ENCODE results near the gene LMNTD1. TPM values are rescaled to one million over a fixed set of nuclear protein-coding genes. Genes with fewer than 3 reads are reported as not detected.
"Not testable (repeated sequence)": the region's sequence is repeated elsewhere in the genome, so short reads cannot be mapped to it uniquely, and the experiment has no call there.

Gene LMNTD1
- total RNA-seq, 1 experiment from 2014 or later = not detected

- Mint-ChIP-seq H3K27ac (ENCODE audit: unreplicated experiment) (no peak overlapping the region), H3K36me3 (ENCODE audit: insufficient read depth, unreplicated experiment) (no peaks in the 10 kb centered on the region), H3K4me3 (ENCODE audit: low read depth, unreplicated experiment) (no peak overlapping the region), H3K9me3 (ENCODE audit: low read depth, unreplicated experiment) (no peaks in the 10 kb centered on the region), H3K4me1 (ENCODE audit: low read depth, unreplicated experiment) (peaks cover 13% of the 10 kb centered on the region), H3K27me3 (ENCODE audit: unreplicated experiment) (no peaks in the 10 kb centered on the region)
- no peak for TF ChIP-seq CTCF (IDR thresholded peaks at IDR 0.05; ENCODE audit: unreplicated experiment)
- intact Hi-C loops (cut with micrococcal nuclease; ENCODE audit: unreplicated experiment) = loop anchor here (10.0 kb wide), 2 partner anchors 242 to 1272 kb away; no protein-coding TSS in a partner anchor
- DNase-seq = no peak
- CTCF ChIA-PET = interaction anchor here (0.8 kb wide), 1 partner anchor 272 kb away, joined by 3 read pairs; no protein-coding TSS in a partner anchor
- BruUV-seq (replicated peaks) = no TSS peak
Observed at GRCh38 chr12:25433024-25433423, 120.1 kb downstream of the LMNTD1 start.

- intact Hi-C loops (cut with micrococcal nuclease; ENCODE audit: unreplicated experiment) = no loop called here
- Mint-ChIP-seq H3K27ac (ENCODE audit: unreplicated experiment) (no peak overlapping the region), H3K9me3 (ENCODE audit: low read depth, unreplicated experiment) (no peaks in the 10 kb centered on the region), H3K36me3 (ENCODE audit: insufficient read depth, unreplicated experiment) (no peaks in the 10 kb centered on the region), H3K4me3 (ENCODE audit: low read depth, unreplicated experiment) (no peak overlapping the region), H3K4me1 (ENCODE audit: low read depth, unreplicated experiment) (no peaks in the 10 kb centered on the region), H3K27me3 (ENCODE audit: unreplicated experiment) (no peaks in the 10 kb centered on the region)
- no peak for TF ChIP-seq CTCF (IDR thresholded peaks at IDR 0.05; ENCODE audit: unreplicated experiment)
- DNase-seq = no peak
- CTCF ChIA-PET = interaction anchor here (1.1 kb wide), 1 partner anchor 11 kb away, joined by 4 read pairs; no protein-coding TSS in a partner anchor
- no TSS peak for BruUV-seq (replicated peaks)
Observed at GRCh38 chr12:25427337-25428249, 125.5 kb downstream of the LMNTD1 start.

GRCh38 chr12:25426821-25427220 lies 126.3 kb downstream of the LMNTD1 start:
- H3K36me3 Mint-ChIP-seq (ENCODE audit: insufficient read depth, unreplicated experiment); BruUV-seq (replicated peaks); CTCF ChIA-PET: not testable (repeated sequence)

More at GRCh38 chr12:25426821-25427220, 126.3 kb downstream of the LMNTD1 start:
- DNase-seq; H3K27ac Mint-ChIP-seq (ENCODE audit: unreplicated experiment); intact Hi-C loops (cut with micrococcal nuclease; ENCODE audit: unreplicated experiment); H3K4me1 Mint-ChIP-seq (ENCODE audit: low read depth, unreplicated experiment); H3K9me3 Mint-ChIP-seq (ENCODE audit: low read depth, unreplicated experiment); H3K4me3 Mint-ChIP-seq (ENCODE audit: low read depth, unreplicated experiment); H3K27me3 Mint-ChIP-seq (ENCODE audit: unreplicated experiment): not testable (repeated sequence)
